Activated CD8-positive, alpha-beta T cell treated with anti-CD3 and anti-CD28 coated beads for 36 hours (primary cell): ENCODE results near the gene RPS6KC1. TPM values are rescaled to one million over a fixed set of nuclear protein-coding genes. Genes with fewer than 3 reads are reported as not detected.

ENCODE experiments used
- ATAC-seq: fragments of 200-7000 bp; cut with Tn5 transposase; one replicate; pipeline ENCODE4 v1.10.0; 2021; ENCODE audit warnings: mild to moderate bottlenecking, moderate library complexity
- CTCF ChIA-PET: fragments of 350-600 bp; sonication (Branson Sonifier 250); formaldehyde crosslinking; loops from one replicate; lab custom pipeline; 2021; ENCODE audit warnings: antibody characterized with exemption; lab: Charles Lee
- POLR2A ChIA-PET: fragments of 350-600 bp; sonication (Branson Sonifier 250); formaldehyde crosslinking; loops from one replicate; lab custom pipeline; 2021; ENCODE audit warnings: antibody characterized with exemption; lab: Charles Lee
- DNase-seq: peaks from one replicate; pipeline ENCODE4 v3.0.0-alpha.2; 2020
- H3K27ac Mint-ChIP-seq: one replicate; pipeline ENCODE4 v1.8.0; 2021; ENCODE audit warnings: mild to moderate bottlenecking, mixed read lengths
- H3K27me3 Mint-ChIP-seq: one replicate; pipeline ENCODE4 v1.8.0; 2021; ENCODE audit warnings: mixed read lengths
- H3K36me3 Mint-ChIP-seq: one replicate; pipeline ENCODE4 v1.8.0; 2021; ENCODE audit warnings: low read depth, mixed read lengths
- H3K4me1 Mint-ChIP-seq: one replicate; pipeline ENCODE4 v1.8.0; 2021; ENCODE audit warnings: low read depth, mixed read lengths
- H3K4me3 Mint-ChIP-seq: one replicate; pipeline ENCODE4 v1.8.0; 2021; ENCODE audit warnings: mild to moderate bottlenecking, moderate library complexity, mixed read lengths
- H3K9me3 Mint-ChIP-seq: one replicate; pipeline ENCODE4 v1.8.0; 2021; ENCODE audit warnings: mixed read lengths
- intact Hi-C: fragments of 100-400 bp; cut with micrococcal nuclease; formaldehyde crosslinking; loops from one replicate; pipeline ENCODE4 v1.10.0; 2022
- total RNA-seq, 2 experiments: library from RNA; stranded (reverse); gene quantifications; one replicate each; pipeline ENCODE4 v1.2.3, GENCODE V29; 2021
- TF ChIP-seq, protein P1 (sequence below): fragments of 200-600 bp; IDR thresholded peaks from one replicate; pipeline ENCODE4 v1.8.0; 2022; ENCODE audit warnings: antibody characterized with exemption, mild to moderate bottlenecking

Gene RPS6KC1
- total RNA-seq, 2 experiments from 2014 or later: 5.3 TPM

DNA sequence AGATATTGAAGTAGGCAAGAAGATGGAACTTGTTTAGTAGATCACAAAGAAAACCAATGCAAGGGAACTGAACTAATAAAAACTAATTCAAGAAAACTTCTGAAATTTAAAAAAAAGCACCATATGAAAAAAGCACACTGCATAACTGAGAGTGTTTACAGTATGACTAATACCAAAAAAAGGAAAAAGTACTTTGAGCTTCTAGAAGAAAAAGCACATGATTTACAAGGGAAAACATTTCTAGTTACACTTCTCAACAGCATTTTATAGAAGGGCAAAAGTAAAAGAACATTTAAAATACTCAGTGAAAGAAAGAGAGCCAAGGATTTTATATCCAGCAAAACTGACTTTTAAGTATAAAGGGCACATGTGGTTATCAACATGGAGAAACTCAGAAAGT is 233.6 kb downstream of the RPS6KC1 start:
- intact Hi-C loops: no loop called here
- no peaks in the 10 kb centered on the region for H3K36me3 Mint-ChIP-seq
- H3K4me1 Mint-ChIP-seq: no peaks in the 10 kb centered on the region
- H3K27me3 Mint-ChIP-seq: no peaks in the 10 kb centered on the region
- H3K9me3 Mint-ChIP-seq: peaks cover 10% of the 10 kb centered on the region
- no peak overlapping the region for H3K27ac Mint-ChIP-seq
- ATAC-seq (no peak), DNase-seq (no peak)
- no peak overlapping the region for H3K4me3 Mint-ChIP-seq
- TF ChIP-seq, protein P1, sequence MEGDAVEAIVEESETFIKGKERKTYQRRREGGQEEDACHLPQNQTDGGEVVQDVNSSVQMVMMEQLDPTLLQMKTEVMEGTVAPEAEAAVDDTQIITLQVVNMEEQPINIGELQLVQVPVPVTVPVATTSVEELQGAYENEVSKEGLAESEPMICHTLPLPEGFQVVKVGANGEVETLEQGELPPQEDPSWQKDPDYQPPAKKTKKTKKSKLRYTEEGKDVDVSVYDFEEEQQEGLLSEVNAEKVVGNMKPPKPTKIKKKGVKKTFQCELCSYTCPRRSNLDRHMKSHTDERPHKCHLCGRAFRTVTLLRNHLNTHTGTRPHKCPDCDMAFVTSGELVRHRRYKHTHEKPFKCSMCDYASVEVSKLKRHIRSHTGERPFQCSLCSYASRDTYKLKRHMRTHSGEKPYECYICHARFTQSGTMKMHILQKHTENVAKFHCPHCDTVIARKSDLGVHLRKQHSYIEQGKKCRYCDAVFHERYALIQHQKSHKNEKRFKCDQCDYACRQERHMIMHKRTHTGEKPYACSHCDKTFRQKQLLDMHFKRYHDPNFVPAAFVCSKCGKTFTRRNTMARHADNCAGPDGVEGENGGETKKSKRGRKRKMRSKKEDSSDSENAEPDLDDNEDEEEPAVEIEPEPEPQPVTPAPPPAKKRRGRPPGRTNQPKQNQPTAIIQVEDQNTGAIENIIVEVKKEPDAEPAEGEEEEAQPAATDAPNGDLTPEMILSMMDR: no peak
- POLR2A ChIA-PET: no interaction called here
- CTCF ChIA-PET: no interaction called here

DNA sequence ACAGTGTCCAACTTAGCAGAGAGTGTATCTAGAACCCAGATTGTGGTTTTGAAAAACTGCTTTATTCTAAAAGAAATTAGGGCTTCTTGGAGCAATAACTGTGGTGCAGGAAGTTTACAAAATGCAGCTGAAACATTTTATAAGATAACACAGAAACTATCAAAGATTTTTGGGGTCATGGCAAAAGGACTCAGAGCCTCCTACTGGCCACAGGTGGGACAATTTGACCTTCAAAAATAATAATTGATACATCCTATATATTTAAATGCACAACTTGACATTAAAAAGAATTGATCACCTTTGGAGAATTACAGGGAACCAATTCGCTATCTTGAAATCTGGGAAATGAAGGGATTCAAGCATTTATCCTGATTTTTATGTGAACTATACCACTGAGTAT is 235.2 kb downstream of the RPS6KC1 start:
- Mint-ChIP-seq H3K27ac (no peak overlapping the region), H3K9me3 (peaks cover 10% of the 10 kb centered on the region), H3K4me1 (no peaks in the 10 kb centered on the region), H3K4me3 (no peak overlapping the region), H3K27me3 (no peaks in the 10 kb centered on the region), H3K36me3 (no peaks in the 10 kb centered on the region)
- CTCF ChIA-PET: no interaction called here
- intact Hi-C loops: no loop called here
- ATAC-seq (no peak), DNase-seq (no peak)
- POLR2A ChIA-PET: no interaction called here
- TF ChIP-seq, protein P1: no peak

GRCh38 chr1:213287987-213288386 is 236.9 kb downstream of the RPS6KC1 start:
- ChIA-PET POLR2A (no interaction called here), CTCF (no interaction called here)
- H3K4me1 Mint-ChIP-seq: no peaks in the 10 kb centered on the region
- DNase-seq (no peak), ATAC-seq (no peak)
- no peaks in the 10 kb centered on the region for H3K27me3 Mint-ChIP-seq
- intact Hi-C loops: no loop called here
- peaks cover 9% of the 10 kb centered on the region for H3K9me3 Mint-ChIP-seq
- no peak overlapping the region for H3K27ac Mint-ChIP-seq
- no peaks in the 10 kb centered on the region for H3K36me3 Mint-ChIP-seq
- TF ChIP-seq, protein P1: no peak
- no peak overlapping the region for H3K4me3 Mint-ChIP-seq

DNA sequence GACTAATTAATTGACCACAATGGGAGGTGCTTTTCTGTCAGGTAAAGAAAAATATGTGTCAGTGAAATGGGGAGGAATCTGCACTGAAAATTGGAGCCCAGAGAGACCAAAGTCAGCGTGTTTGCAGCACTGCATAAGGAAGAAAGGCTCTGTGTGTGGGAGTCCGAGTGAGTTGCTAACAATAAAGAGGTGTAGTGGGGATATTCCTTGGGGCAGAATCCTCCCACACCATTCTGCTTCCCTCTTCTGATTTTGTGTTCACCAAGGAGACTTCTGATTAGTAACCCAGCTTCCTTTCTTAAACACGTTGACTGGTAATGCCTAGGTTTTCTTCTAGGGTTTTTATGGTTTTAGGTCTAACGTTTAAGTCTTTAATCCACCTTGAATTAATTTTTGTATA is 240.5 kb downstream of the RPS6KC1 start:
- ChIA-PET CTCF (no interaction called here), POLR2A (no interaction called here)
- intact Hi-C loops: no loop called here
- ATAC-seq (no peak), DNase-seq (no peak)
- no peaks in the 10 kb centered on the region for H3K27me3 Mint-ChIP-seq
- H3K36me3 Mint-ChIP-seq: no peaks in the 10 kb centered on the region
- H3K4me3 Mint-ChIP-seq: no peak overlapping the region
- H3K9me3 Mint-ChIP-seq: peaks cover 4% of the 10 kb centered on the region
- TF ChIP-seq, protein P1: no peak
- H3K27ac Mint-ChIP-seq: no peak overlapping the region
- H3K4me1 Mint-ChIP-seq: no peaks in the 10 kb centered on the region

DNA sequence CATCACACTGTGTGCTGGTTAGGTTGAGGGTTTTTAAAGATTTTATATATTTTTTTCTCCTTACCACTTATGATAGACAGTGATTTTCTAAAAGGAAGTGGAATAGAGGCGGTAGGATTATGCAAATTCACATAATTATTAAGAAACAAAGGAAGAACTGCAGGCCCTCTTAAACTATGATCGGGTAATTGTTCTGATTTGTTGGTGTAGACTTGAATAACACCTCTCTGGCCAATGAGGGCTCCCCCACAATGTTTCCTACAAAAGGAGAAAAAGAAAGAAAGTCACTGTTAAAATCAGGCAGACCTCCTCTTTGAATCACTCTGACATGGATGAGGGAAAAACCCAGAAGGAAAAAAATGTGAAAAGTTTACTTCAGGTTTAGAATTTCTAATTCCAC is 241.6 kb downstream of the RPS6KC1 start:
- CTCF ChIA-PET: no interaction called here
- Mint-ChIP-seq H3K4me3 (no peak overlapping the region), H3K9me3 (peaks cover 12% of the 10 kb centered on the region), H3K27me3 (no peaks in the 10 kb centered on the region), H3K36me3 (no peaks in the 10 kb centered on the region), H3K4me1 (no peaks in the 10 kb centered on the region), H3K27ac (no peak overlapping the region)
- DNase-seq (no peak), ATAC-seq (no peak)
- TF ChIP-seq, protein P1: no peak
- intact Hi-C loops: no loop called here
- POLR2A ChIA-PET: interaction anchor here (0.6 kb wide), 1 partner anchor 307 kb away, joined by 3 read pairs; no protein-coding TSS in a partner anchor
